ENCODE data around the gene PRELID1.
"Not testable (repeated sequence)": the region's sequence is repeated elsewhere in the genome, so short reads cannot be mapped to it uniquely, and the experiment has no call there.

The PRELID1 gene

DNA sequence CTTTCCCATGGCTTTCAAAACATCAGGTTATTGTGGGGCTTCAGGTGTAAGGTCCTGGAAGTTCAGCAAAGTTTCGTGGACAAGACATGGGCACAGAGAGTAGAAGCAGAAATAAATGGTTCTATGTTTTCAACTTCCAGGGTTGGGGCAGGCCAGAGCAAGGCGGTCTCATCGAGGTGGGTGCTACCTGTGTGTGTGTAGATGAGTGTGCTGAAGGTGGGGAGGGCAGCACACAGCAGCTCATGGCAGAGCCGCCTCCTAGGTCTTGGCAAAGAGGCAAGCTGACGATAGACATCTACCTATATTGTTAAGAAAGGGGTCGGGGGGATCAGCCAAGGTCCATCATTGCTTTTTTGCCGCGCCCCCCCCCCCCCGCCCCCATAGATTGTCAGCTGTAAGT is 3.9 kb upstream of the PRELID1 start:
- DNase-seq (ENCODE audit: low read depth in 2 of 2) = no peak

DNA sequence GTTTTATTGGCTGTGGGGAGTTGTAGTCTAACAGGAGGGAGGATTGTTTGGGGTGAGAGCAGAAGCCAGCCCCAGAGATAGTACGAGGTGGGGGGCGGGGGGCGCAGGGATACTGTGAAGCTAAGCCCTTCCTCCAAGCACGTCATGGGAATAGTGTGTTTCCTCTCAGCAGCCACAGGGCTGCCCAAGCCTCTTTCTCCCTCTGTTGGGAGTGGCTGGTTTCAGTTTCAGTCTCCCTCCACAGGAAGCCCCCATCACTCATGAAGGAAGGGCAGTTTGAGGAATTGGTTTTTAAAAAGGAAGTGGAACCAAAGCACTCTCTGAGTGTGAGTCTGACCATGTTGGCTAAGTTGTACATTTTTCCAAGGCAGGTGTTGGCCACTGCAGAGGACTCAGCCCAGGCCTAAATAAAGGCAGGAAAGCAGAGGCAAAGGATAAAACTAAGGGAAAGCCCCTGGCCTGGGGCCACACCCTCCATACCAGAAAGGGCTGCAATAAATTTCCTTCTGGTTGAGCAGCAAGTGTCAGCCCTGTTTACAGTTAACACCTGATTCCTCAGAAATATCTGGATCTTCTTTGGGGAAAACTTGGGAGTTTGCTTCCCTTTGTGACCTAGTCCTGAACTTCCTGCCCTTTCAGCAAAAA is 3.2 kb upstream of the PRELID1 start:
- peak; percentile 60 to 62 for DNase-seq (ENCODE audit: low read depth in 2 of 2)

GRCh38 chr5:177300951-177301350 is 2.6 kb upstream of the PRELID1 start:
- no peak for DNase-seq (ENCODE audit: low read depth in 2 of 2)

GRCh38 chr5:177301503-177302165 is 2.0 kb upstream of the PRELID1 start:
- no peak for DNase-seq (ENCODE audit: low read depth in 2 of 2)

DNA sequence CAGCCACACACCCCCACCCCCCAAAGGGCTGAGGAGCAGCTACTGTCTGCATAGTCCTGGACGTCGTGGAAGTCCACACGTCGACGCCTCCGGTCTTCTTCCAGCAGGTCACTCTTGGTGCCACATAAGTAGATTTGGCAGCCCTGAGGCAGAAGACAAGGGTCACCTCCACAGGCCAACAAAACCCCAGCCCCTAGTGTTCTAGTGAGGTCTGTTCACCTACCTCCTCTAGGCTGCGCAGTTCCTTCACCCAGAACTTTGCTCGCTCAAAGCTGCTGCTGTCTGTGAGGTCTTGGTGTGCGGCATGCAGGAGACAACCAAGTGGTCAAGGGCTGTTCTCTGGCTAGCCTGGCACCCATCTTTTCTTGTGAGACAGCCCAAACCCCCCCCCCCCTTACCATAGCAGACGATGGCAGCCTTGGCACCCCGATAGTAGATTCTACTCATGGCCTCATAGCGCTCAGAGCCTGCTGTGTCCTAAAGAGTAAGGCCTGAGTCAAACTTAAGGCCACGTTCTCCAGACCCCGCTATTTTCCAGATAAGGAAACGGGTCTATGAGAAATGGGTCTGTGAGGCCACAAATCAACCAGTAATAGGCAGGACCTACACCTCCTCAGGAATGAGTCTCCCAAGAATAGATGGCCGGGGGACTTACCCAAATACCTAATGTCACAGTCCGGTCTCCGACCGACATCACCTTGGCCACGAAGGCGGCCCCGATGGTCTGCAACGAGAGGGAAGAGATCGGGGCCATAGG is 1.1 kb upstream of the PRELID1 start:
- DNase-seq (ENCODE audit: low read depth in 2 of 2) = no peak

DNA sequence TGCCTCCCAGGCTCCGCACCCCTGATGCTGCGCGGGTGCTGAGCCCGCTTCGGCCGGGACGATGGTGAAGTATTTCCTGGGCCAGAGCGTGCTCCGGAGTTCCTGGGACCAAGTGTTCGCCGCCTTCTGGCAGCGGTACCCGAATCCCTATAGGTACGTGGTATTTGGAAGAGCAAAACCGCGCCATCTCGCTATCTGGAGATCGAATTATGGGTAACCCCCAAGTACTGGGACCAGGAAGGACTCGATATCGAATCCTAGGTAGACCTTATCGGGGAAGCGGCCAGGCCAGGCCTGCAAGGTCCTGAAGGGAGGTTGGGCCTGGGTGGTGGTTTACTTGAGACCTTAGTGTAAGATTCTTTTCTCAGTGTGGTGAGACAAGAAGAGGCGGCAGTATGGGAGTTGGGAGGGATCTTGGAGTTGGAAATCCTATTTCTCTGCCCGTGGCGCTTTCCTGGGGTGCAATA is 359 bp downstream of the PRELID1 start:
- DNase-seq (ENCODE audit: low read depth in 2 of 2) = no peak

- DNase-seq (ENCODE audit: low read depth in 2 of 2) = no peak
These were observed 957 bp downstream of the PRELID1 start for GRCh38 chr5:177304392-177305119.

GRCh38 chr5:177306103-177306640 is 2.6 kb downstream of the PRELID1 start:
- not testable (repeated sequence) for DNase-seq (ENCODE audit: low read depth in 2 of 2)

GRCh38 chr5:177306674-177307543 is 3.3 kb downstream of the PRELID1 start:
- DNase-seq (ENCODE audit: low read depth in 2 of 2) = no peak

DNA sequence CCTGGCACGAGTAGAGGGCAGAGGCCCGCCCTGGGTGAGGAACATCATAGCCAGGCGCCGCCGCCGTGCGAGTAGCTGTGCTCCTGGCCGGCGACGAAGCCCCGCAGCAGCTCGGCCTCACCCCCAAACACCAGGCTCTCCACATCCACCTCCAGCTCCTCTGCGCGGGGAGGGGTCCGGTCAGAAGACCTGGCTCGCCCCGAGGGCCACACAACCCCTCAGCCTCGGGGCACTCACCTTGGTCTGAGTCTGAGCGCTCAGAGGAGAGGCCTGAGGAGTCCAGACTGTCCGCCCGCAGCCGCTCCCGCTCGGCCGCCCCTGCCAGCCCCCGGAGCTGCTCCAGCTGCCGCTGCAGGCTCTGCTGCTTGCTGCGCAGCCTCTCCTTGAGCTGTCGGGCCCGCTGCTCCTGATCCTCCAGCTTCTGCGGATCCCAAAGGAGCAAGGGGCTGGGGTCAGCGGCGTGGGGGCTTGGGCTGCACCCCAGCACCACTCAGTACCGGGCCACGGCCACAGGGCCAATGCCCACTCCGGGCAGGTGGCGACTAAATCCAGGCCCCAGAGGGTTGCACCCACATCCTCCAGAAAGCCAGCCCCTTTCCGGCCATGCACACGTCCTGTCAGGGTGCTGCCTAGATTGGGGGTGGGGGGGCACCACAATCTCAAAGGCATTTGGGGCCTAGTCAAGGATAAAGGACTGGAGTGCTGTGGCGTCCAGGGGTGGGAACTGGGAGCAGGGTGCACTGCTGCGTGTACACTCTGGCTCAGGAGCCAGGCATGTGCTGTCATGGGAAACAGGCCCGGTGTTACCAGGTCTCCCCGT is 4.2 kb downstream of the PRELID1 start:
- DNase-seq (ENCODE audit: low read depth in 2 of 2) = no peak

- DNase-seq (ENCODE audit: low read depth in 2 of 2) = no peak
These were observed 5.1 kb downstream of the PRELID1 start for GRCh38 chr5:177308740-177309139.

- peak; percentile 46 to 55 for DNase-seq (ENCODE audit: low read depth in 2 of 2)
These were observed 6.0 kb downstream of the PRELID1 start for GRCh38 chr5:177309351-177310191.

GRCh38 chr5:177310332-177310731 is 6.7 kb downstream of the PRELID1 start:
- DNase-seq (ENCODE audit: low read depth in 2 of 2) = no peak

DNA sequence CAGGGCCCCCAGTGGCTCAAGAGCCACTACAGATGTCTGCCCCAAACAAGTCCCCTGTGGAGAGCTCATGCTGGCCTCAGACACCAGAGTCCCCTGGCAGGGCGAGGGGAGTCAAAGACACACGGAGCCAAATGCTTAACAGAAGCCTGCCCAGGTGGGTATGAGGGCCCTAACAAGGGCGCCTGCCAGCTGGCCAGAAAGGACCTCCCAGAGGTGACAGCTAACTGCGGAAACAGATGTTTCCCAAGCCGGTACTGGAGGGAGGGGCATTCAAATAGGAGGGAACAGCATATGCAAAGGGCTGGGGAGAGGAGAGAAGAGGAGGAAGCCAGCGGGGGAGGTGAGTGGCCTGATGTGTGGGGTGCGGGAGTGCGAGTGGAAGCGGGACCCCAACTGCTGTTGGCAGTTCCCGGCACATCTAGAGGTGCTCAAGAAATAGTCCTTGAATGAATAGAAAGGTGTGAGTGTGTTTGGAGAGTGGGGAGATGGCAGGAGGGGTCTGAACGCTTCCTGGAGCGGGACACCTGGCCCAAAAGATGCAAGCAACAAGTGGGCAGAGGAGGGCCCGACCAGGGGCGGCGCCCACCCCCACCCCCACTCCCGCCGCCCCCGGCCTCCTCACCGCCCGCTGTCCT is 7.3 kb downstream of the PRELID1 start:
- DNase-seq (ENCODE audit: low read depth in 2 of 2) = no peak

- DNase-seq (ENCODE audit: low read depth in 2 of 2) = no peak
These were observed 7.8 kb downstream of the PRELID1 start for GRCh38 chr5:177311392-177311722.

DNA sequence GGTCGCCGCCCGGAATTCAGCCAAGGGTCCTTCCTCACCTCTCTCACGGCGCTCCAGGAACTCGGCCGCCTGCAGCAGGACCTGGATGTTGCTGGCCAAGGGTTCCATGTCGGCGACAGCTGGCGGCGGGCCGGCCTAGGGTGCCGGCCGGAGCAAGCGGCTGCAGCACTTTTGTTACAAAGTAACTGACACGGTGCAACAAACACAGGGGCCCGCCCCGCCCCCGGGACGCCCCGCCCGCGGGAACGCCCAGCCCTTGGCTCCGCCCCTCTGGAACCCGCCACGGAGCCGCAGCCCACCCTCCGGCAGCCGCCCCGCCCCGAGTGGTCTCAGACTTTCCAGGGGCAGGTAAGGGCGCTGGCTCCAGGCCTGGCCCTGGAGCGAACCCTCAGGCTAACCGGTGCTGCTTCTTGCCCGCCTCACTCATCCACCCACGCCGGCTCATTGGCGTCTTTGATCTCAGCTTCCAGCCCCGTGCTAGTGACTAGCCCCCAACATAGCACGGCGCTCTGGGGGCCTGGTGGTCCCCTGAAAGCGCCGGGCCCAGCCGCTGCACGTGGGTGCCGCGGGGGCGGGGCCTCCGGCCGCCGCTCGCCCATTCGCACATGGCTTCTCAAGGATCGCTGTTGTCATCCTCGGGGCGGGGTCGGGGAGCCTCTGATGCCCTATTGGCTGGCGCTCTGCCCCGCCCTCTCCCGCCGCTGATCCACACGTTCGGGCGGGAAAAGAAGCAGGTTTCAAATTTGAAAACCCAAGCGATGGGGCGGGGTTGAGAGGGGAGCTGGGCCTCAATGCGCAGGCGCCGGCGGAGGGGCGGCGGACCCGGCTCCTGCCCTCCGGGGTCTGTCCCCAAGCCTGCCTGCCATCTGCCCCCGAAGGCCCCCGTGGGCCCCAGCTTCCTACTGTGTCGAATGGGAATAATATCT is 8.4 kb downstream of the PRELID1 start, which contains the start of gene MXD3:
Gene MXD3 (minus strand): TSS at position 176 of the 926 bp plus-strand sequence. CDS start 68 bp downstream, at position 108.
- DNase-seq (ENCODE audit: low read depth in 2 of 2) = peak; percentile 91 to 95

- no peak for DNase-seq (ENCODE audit: low read depth in 2 of 2)
These were observed 9.1 kb downstream of the PRELID1 start for GRCh38 chr5:177312649-177313181.

Measured in stimulated activated CD8-positive, alpha-beta memory T cell treated with anti-CD3 and anti-CD28 coated beads, Interleukin-7, amount 100 ng/mL, for 4 hours (primary cell).